Vagina (tissue), 2 donors: ENCODE results near the gene YLPM1.

Experiments used
- CTCF ChIP-seq, 3 experiments: fragments of 450-650 bp in 2 of 3; fragments of 200-600 bp in 1 of 3; sonication (generic) in 1 of 3; IDR thresholded peaks; one replicate each; pipeline ENCODE4 v1.5.1; 2017 to 2019; ENCODE audit warnings: antibody characterized with exemption in 3 of 3, mild to moderate bottlenecking in 2 of 3, moderate library complexity in 2 of 3
- POLR2A ChIP-seq, 2 donors: fragments of 450-650 bp; IDR thresholded peaks; one replicate each; pipeline ENCODE4 v1.6.1; 2017; ENCODE audit warnings: antibody characterized with exemption in 2 of 2, mild to moderate bottlenecking in 2 of 2, moderate library complexity in 2 of 2

GRCh38 chr14:74820288-74820687 lies 57.2 kb downstream of the YLPM1 start:
- TF ChIP-seq CTCF (IDR thresholded peaks at IDR 0.05) (no peak), POLR2A (IDR thresholded peaks at IDR 0.05) (no peak)
